HepG2 (cell line): ENCODE measurements around the gene AK9. TPM values are rescaled to one million over a fixed set of nuclear protein-coding genes. Genes with fewer than 3 reads are reported as not detected.

ENCODE experiments used
- FOXM1 ChIP-seq: sonication (generic); formaldehyde crosslinking; IDR thresholded peaks from 2 replicates; pipeline ENCODE4 v1.5.0; 2020; ENCODE audit warnings: missing genetic modification reagents
- FOXP4 ChIP-seq: sonication (generic); formaldehyde crosslinking; IDR thresholded peaks from 2 replicates; pipeline ENCODE4 v1.4.0; 2020; ENCODE audit warnings: missing genetic modification reagents
- GFI1 ChIP-seq: sonication (generic); formaldehyde crosslinking; IDR thresholded peaks from 2 replicates; pipeline ENCODE4 v1.5.0; 2020; ENCODE audit warnings: missing genetic modification reagents, mild to moderate bottlenecking, borderline replicate concordance
- HIVEP1 ChIP-seq: sonication (generic); formaldehyde crosslinking; IDR thresholded peaks from 2 replicates; pipeline ENCODE4 v1.4.0; 2020; ENCODE audit warnings: mild to moderate bottlenecking, missing genetic modification reagents
- JARID2 ChIP-seq: sonication (generic); formaldehyde crosslinking; IDR thresholded peaks from 2 replicates; pipeline ENCODE4 v1.8.1; 2023; ENCODE audit warnings: missing genetic modification reagents, inconsistent platforms; ENCODE audit not compliant: insufficient replicate concordance
- NCOA2 ChIP-seq: sonication (generic); formaldehyde crosslinking; IDR thresholded peaks from 2 replicates; pipeline ENCODE4 v1.8.0; 2022; ENCODE audit warnings: inconsistent platforms
- NR2F6 ChIP-seq, 2 experiments: IDR thresholded peaks; 2 replicates each; pipeline ENCODE4 v1.6.1; 2016; ENCODE audit warnings: antibody characterized with exemption in 1 of 2, mild to moderate bottlenecking in 1 of 2
- PRMT3 ChIP-seq: sonication (generic); formaldehyde crosslinking; IDR thresholded peaks from 2 replicates; pipeline ENCODE4 v1.8.1; 2022; ENCODE audit warnings: low read depth, mild to moderate bottlenecking, moderate library complexity, missing genetic modification reagents, borderline replicate concordance
- RBAK ChIP-seq: sonication (generic); formaldehyde crosslinking; IDR thresholded peaks from 2 replicates; pipeline ENCODE4 v1.5.1; 2020; ENCODE audit warnings: mild to moderate bottlenecking, missing genetic modification reagents
- SCMH1 ChIP-seq: sonication (generic); formaldehyde crosslinking; IDR thresholded peaks from 2 replicates; pipeline ENCODE4 v1.9.0; 2021; ENCODE audit warnings: missing genetic modification reagents, mild to moderate bottlenecking, borderline replicate concordance
- SMAD9 ChIP-seq: sonication (generic); formaldehyde crosslinking; IDR thresholded peaks from 2 replicates; pipeline ENCODE4 v1.5.1; 2020; ENCODE audit warnings: mild to moderate bottlenecking, missing genetic modification reagents
- SRSF9 ChIP-seq: fragments of 200-400 bp; formaldehyde crosslinking; IDR thresholded peaks from 2 replicates; pipeline ENCODE4 v1.6.1; 2018; ENCODE audit warnings: borderline replicate concordance, mild to moderate bottlenecking, low read depth, low read length; ENCODE audit not compliant: insufficient read depth, poor library complexity, severe bottlenecking
- TAF15 ChIP-seq: fragments of 200-400 bp; formaldehyde crosslinking; IDR thresholded peaks from one replicate; pipeline ENCODE4 v1.6.1; 2018; ENCODE audit warnings: mild to moderate bottlenecking, low read depth, low read length; ENCODE audit not compliant: poor library complexity, severe bottlenecking
- ZMYM3 ChIP-seq: sonication (generic); formaldehyde crosslinking; IDR thresholded peaks from 2 replicates; pipeline ENCODE4 v1.5.1; 2020; ENCODE audit warnings: mild to moderate bottlenecking, missing genetic modification reagents
- ZNF10 ChIP-seq: sonication (generic); formaldehyde crosslinking; IDR thresholded peaks from 2 replicates; pipeline ENCODE4 v1.4.0; 2020; ENCODE audit warnings: mild to moderate bottlenecking, low read depth, missing genetic modification reagents, borderline replicate concordance
- ZNF124 ChIP-seq: sonication (generic); formaldehyde crosslinking; IDR thresholded peaks from 2 replicates; pipeline ENCODE4 v1.4.0; 2020; ENCODE audit warnings: missing genetic modification reagents
- ZNF503 ChIP-seq: sonication (generic); formaldehyde crosslinking; IDR thresholded peaks from 2 replicates; pipeline ENCODE4 v1.4.0; 2020; ENCODE audit warnings: missing genetic modification reagents
- ZNF577 ChIP-seq: sonication (generic); formaldehyde crosslinking; IDR thresholded peaks from 2 replicates; pipeline ENCODE4 v1.4.0; 2020; ENCODE audit warnings: mild to moderate bottlenecking, low read depth, missing genetic modification reagents, borderline replicate concordance
- ZNF672 ChIP-seq: sonication (generic); formaldehyde crosslinking; IDR thresholded peaks from 2 replicates; pipeline ENCODE4 v1.8.1; 2022; ENCODE audit warnings: missing genetic modification reagents
- ZNF713 ChIP-seq: sonication (generic); formaldehyde crosslinking; IDR thresholded peaks from 2 replicates; pipeline ENCODE4 v1.4.0; 2020; ENCODE audit warnings: mild to moderate bottlenecking, missing genetic modification reagents
- ZNF782 ChIP-seq: sonication (generic); formaldehyde crosslinking; IDR thresholded peaks from 2 replicates; pipeline ENCODE4 v1.4.0; 2020; ENCODE audit warnings: missing genetic modification reagents, mild to moderate bottlenecking, borderline replicate concordance
- ZNF878 ChIP-seq: sonication (generic); formaldehyde crosslinking; IDR thresholded peaks from 2 replicates; pipeline ENCODE4 v1.8.1; 2023; ENCODE audit warnings: mild to moderate bottlenecking, missing genetic modification reagents, moderate library complexity
- ZSCAN31 ChIP-seq: sonication (generic); formaldehyde crosslinking; IDR thresholded peaks from 2 replicates; pipeline ENCODE4 v1.5.0; 2020; ENCODE audit warnings: low read depth, mild to moderate bottlenecking, missing genetic modification reagents
- polyA plus RNA-seq, 8 experiments: library from polyadenylated mRNA; depleted of rRNA in 3 of 8; stranded (reverse) in 7 of 8; unstranded in 1 of 8; fragments of >200 nt; fragmentation: Illumina TruSeq in 4 of 8; extraction: Trizol in 4 of 8; gene quantifications; 2 replicates each; pipeline versions ENCODE4 v1.2.1 to v1.2.3, GENCODE V29; 2011 to 2016; ENCODE audit warnings: low read depth in 4 of 8, missing spikeins in 1 of 8, mixed read lengths in 1 of 8; ENCODE audit not compliant: insufficient read depth in 1 of 8
- total RNA-seq, 5 experiments: library from RNA; depleted of rRNA; stranded (reverse); fragments of >200 nt; fragmentation: Illumina TruSeq; extraction: Trizol; gene quantifications; 2 replicates each; pipeline ENCODE4 v1.2.3, GENCODE V29; 2016; ENCODE audit warnings: low read depth in 1 of 5

AK9 gene
- total and polyA plus RNA-seq, 2 of the 13 experiments (the other 11 are each of a cell fraction or from before 2014, with no cell fraction given), result 3.2 to 4.8 TPM

DNA sequence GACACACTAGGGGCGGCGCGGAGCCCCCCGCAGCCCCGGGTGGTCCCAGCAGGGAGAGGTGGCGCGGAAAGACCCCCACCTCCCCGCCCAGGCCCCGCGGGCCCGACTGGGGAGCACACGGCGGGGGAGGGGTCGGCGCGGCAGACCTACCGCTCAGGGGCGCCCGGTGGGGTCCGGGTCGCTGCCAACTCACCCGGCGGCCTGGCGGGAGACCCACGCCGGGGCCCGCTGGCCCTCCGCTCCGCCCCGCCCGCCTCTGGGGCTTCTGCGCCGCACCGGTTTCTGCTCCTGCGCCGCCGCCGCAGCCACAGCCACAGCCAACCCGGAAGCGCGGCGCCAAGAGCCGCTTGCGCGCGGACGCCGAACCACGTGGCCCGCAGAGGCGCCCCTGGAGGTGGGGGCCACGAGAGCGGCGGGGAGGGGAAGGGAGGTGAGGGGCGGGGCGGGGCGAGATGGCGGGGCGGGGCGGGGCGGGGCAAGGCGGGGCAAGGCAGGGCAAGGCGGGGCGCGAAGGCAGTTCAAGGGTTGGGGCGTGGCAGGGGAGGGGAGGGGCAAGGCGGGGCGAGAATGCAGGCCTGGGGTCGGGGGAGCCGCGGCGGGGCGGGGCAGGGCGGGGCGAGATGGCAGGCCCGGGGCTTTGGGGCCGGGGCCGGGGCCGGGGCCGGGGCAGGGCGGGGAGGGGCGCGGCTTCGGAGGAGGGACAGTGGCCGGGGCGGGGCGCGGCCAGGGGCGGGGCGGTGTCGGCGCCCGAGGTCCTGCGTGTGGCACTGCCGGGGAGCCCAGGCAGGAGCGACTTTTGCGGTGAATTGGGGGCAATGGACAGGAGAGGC is 207.9 kb downstream of the AK9 start, which contains the start of gene ZBTB24 (continued):
- TF ChIP-seq SMAD9 (CRISPR knock-in tag), result no peak
- TF ChIP-seq ZMYM3, result no peak
- TF ChIP-seq TAF15, result no peak
- TF ChIP-seq ZNF672 (CRISPR knock-in tag), result no peak
- TF ChIP-seq NCOA2, result no peak
- TF ChIP-seq FOXM1 (CRISPR knock-in tag), result no peak
- TF ChIP-seq RBAK (CRISPR knock-in tag), result no peak
- no peak for TF ChIP-seq PRMT3
- no peak for TF ChIP-seq ZNF782
- no peak for TF ChIP-seq ZNF503 (CRISPR knock-in tag)
- TF ChIP-seq ZSCAN31 (CRISPR knock-in tag), result peak; percentile 65; the same call in 1 of the 2 replicates
- TF ChIP-seq ZNF10, result no peak
- TF ChIP-seq ZNF124 (CRISPR knock-in tag), result no peak
- no peak for TF ChIP-seq NR2F6 (IDR thresholded peaks at IDR 0.05)
- TF ChIP-seq NR2F6 (CRISPR knock-in tag; IDR thresholded peaks at IDR 0.05), result no peak
- TF ChIP-seq GFI1, result no peak; the same call in 1 of the 2 replicates
- TF ChIP-seq ZNF713 (CRISPR knock-in tag), result no peak
- no peak for TF ChIP-seq JARID2 (CRISPR knock-in tag)
- no peak for TF ChIP-seq FOXP4 (CRISPR knock-in tag)
- no peak for TF ChIP-seq HIVEP1 (CRISPR knock-in tag)
- TF ChIP-seq ZNF878 (CRISPR knock-in tag), result no peak
- TF ChIP-seq ZNF577 (CRISPR knock-in tag), result no peak
- TF ChIP-seq SCMH1 (CRISPR knock-in tag), result no peak
- no peak for TF ChIP-seq SRSF9
